WTC11 (cell line): Measurements from ENCODE around the gene DENND1C. TPM values are rescaled to one million over a fixed set of nuclear protein-coding genes. Genes with fewer than 3 reads are reported as not detected.

Experiments used
- ATAC-seq: fragments of 200-7000 bp; cut with Tn5 transposase; 2 replicates; pipeline ENCODE4 v1.10.0; 2021; ENCODE audit warnings: mild to moderate bottlenecking, moderate library complexity
- CTCF ChIA-PET: fragments of 300-600 bp; sonication (Branson Sonifier 250); formaldehyde crosslinking; loops from one replicate; lab custom pipeline; 2021; ENCODE audit warnings: antibody characterized with exemption; lab: Charles Lee
- POLR2A ChIA-PET: fragments of 350-600 bp; sonication (Branson Sonifier 250); formaldehyde crosslinking; loops from one replicate; lab custom pipeline; 2021; ENCODE audit warnings: antibody characterized with exemption; lab: Charles Lee
- DNase-seq: peaks from one replicate; pipeline ENCODE4 v3.0.0; 2021; ENCODE audit warnings: low spot score
- H3K27ac Mint-ChIP-seq: 2 replicates; pipeline ENCODE4 v1.8.0; 2021; ENCODE audit warnings: mixed read lengths
- H3K27me3 Mint-ChIP-seq: 2 replicates; pipeline ENCODE4 v1.8.0; 2021; ENCODE audit warnings: low read depth, mild to moderate bottlenecking, moderate library complexity, mixed read lengths
- H3K36me3 Mint-ChIP-seq: 2 replicates; pipeline ENCODE4 v1.8.0; 2021; ENCODE audit warnings: mixed read lengths
- H3K4me1 Mint-ChIP-seq: 2 replicates; pipeline ENCODE4 v1.8.0; 2022; ENCODE audit warnings: mixed read lengths
- H3K4me3 Mint-ChIP-seq: 2 replicates; pipeline ENCODE4 v1.8.0; 2021; ENCODE audit warnings: mild to moderate bottlenecking, moderate library complexity, mixed read lengths
- H3K9me3 Mint-ChIP-seq: 2 replicates; pipeline ENCODE4 v1.8.0; 2021; ENCODE audit warnings: mixed read lengths
- CREM ChIP-seq: sonication (generic); formaldehyde crosslinking; IDR thresholded peaks from 2 replicates; pipeline ENCODE4 v1.8.1; 2022; ENCODE audit warnings: mild to moderate bottlenecking, missing genetic modification reagents, moderate library complexity
- ETV6 ChIP-seq: sonication (generic); formaldehyde crosslinking; IDR thresholded peaks from 2 replicates; pipeline ENCODE4 v1.8.1; 2022; ENCODE audit warnings: mild to moderate bottlenecking, missing genetic modification reagents
- FOXJ3 ChIP-seq: sonication (generic); formaldehyde crosslinking; IDR thresholded peaks from 2 replicates; pipeline ENCODE4 v1.9.0; 2021; ENCODE audit warnings: missing genetic modification reagents, mild to moderate bottlenecking, borderline replicate concordance
- IRF2 ChIP-seq: sonication (generic); formaldehyde crosslinking; IDR thresholded peaks from 2 replicates; pipeline ENCODE4 v1.8.0; 2022; ENCODE audit warnings: low read depth, missing genetic modification reagents, borderline replicate concordance
- NFYB ChIP-seq: sonication (generic); formaldehyde crosslinking; conservative IDR thresholded peaks from 2 replicates; pipeline ENCODE4 v1.8.0; 2022; ENCODE audit warnings: low read depth, missing genetic modification reagents
- SMAD4 ChIP-seq: sonication (generic); formaldehyde crosslinking; IDR thresholded peaks from 2 replicates; pipeline ENCODE4 v1.8.0; 2022; ENCODE audit warnings: mild to moderate bottlenecking, missing genetic modification reagents
- TEAD4 ChIP-seq: sonication (generic); formaldehyde crosslinking; IDR thresholded peaks from 2 replicates; pipeline ENCODE4 v1.8.0; 2022; ENCODE audit warnings: mild to moderate bottlenecking, missing genetic modification reagents
- total RNA-seq: library from RNA; stranded (reverse); gene quantifications from 3 replicates; pipeline ENCODE4 v1.2.3, GENCODE V29; 2021
- TF ChIP-seq, protein P1 (sequence below): sonication (generic); formaldehyde crosslinking; IDR thresholded peaks from 2 replicates; pipeline ENCODE4 v1.8.1; 2023; ENCODE audit warnings: mild to moderate bottlenecking, moderate library complexity, missing genetic modification reagents
- TF ChIP-seq, protein P2 (sequence below): sonication (generic); formaldehyde crosslinking; IDR thresholded peaks from 2 replicates; pipeline ENCODE4 v1.8.0; 2023; ENCODE audit warnings: missing genetic modification reagents
- TF ChIP-seq, protein P3 (sequence below): sonication (generic); formaldehyde crosslinking; IDR thresholded peaks from 2 replicates; pipeline ENCODE4 v1.8.1; 2022; ENCODE audit warnings: low read depth, mild to moderate bottlenecking, moderate library complexity, missing genetic modification reagents, borderline replicate concordance
- TF ChIP-seq, protein P4 (sequence below): sonication (generic); formaldehyde crosslinking; conservative IDR thresholded peaks from 2 replicates; pipeline ENCODE4 v1.8.1; 2022; ENCODE audit warnings: mild to moderate bottlenecking, missing genetic modification reagents
- TF ChIP-seq, protein P5 (sequence below): sonication (generic); formaldehyde crosslinking; IDR thresholded peaks from 2 replicates; pipeline ENCODE4 v1.8.1; 2023; ENCODE audit warnings: mild to moderate bottlenecking, missing genetic modification reagents
- TF ChIP-seq, protein P6 (sequence below): sonication (generic); formaldehyde crosslinking; conservative IDR thresholded peaks from 2 replicates; pipeline ENCODE4 v1.8.1; 2023; ENCODE audit warnings: mild to moderate bottlenecking, low read depth, missing genetic modification reagents, moderate library complexity

The DENND1C gene
- total RNA-seq, 1 experiment from 2014 or later, result 4.3 TPM

DNA sequence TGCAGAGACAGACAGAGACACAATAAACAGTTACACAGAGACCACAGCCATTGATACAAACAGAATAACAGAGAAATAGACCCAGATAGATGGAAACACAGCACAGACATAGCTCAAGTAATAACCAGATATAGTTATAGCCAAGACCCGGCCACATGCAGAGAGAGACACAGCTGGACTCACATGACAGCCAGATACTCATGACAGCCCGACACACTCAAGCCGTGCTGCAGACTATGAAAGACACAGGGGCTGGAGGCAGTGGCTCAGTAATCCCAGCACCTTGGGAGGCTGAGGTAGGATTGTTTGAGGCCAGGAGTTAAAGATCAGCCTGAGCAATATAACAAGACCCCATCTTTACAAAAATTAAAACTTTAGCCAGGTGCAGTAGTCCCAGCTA, 1.6 kb upstream of the DENND1C start (continued):
- TF ChIP-seq, protein P1, sequence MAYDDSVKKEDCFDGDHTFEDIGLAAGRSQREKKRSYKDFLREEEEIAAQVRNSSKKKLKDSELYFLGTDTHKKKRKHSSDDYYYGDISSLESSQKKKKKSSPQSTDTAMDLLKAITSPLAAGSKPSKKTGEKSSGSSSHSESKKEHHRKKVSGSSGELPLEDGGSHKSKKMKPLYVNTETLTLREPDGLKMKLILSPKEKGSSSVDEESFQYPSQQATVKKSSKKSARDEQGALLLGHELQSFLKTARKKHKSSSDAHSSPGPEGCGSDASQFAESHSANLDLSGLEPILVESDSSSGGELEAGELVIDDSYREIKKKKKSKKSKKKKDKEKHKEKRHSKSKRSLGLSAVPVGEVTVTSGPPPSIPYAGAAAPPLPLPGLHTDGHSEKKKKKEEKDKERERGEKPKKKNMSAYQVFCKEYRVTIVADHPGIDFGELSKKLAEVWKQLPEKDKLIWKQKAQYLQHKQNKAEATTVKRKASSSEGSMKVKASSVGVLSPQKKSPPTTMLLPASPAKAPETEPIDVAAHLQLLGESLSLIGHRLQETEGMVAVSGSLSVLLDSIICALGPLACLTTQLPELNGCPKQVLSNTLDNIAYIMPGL (CRISPR knock-in tag), result no peak
- TF ChIP-seq, protein P2, sequence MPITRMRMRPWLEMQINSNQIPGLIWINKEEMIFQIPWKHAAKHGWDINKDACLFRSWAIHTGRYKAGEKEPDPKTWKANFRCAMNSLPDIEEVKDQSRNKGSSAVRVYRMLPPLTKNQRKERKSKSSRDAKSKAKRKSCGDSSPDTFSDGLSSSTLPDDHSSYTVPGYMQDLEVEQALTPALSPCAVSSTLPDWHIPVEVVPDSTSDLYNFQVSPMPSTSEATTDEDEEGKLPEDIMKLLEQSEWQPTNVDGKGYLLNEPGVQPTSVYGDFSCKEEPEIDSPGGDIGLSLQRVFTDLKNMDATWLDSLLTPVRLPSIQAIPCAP (CRISPR knock-in tag), result no peak
- TF ChIP-seq SMAD4 (CRISPR knock-in tag), result no peak
- TF ChIP-seq FOXJ3 (CRISPR knock-in tag), result no peak
- TF ChIP-seq TEAD4 (CRISPR knock-in tag), result no peak
- TF ChIP-seq, protein P3, sequence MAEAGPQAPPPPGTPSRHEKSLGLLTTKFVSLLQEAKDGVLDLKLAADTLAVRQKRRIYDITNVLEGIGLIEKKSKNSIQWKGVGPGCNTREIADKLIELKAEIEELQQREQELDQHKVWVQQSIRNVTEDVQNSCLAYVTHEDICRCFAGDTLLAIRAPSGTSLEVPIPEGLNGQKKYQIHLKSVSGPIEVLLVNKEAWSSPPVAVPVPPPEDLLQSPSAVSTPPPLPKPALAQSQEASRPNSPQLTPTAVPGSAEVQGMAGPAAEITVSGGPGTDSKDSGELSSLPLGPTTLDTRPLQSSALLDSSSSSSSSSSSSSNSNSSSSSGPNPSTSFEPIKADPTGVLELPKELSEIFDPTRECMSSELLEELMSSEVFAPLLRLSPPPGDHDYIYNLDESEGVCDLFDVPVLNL (CRISPR knock-in tag), result no peak
- no peak for TF ChIP-seq IRF2 (CRISPR knock-in tag)
- TF ChIP-seq, all 79 proteins: peak for 0

DNA sequence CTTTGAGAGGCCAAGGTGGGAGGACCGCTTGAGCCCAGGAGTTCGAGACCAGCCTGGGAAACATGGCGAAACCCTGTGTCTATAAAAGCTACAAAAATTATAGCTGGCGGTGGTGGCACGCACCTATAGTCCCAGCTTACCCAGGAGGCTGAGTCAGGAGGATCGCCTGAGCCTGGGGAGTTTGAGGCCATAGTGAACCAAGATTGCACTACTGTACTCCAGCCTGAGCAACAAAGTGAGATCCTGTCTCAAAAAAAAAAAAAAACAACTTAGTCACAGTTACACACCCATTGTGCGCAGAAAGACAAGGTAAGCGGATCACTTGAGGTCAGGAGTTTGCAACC, 728 bp upstream of the DENND1C start:
- no peaks in the 10 kb centered on the region; the same call in 1 of the 2 replicates for H3K27me3 Mint-ChIP-seq
- no peak overlapping the region for H3K27ac Mint-ChIP-seq
- no peak for ATAC-seq
- H3K9me3 Mint-ChIP-seq, result no peaks in the 10 kb centered on the region
- H3K4me1 Mint-ChIP-seq, result peaks cover 15% of the 10 kb centered on the region
- no peak for TF ChIP-seq ETV6
- H3K4me3 Mint-ChIP-seq, result no peak overlapping the region
- POLR2A ChIA-PET, result no interaction called here
- CTCF ChIA-PET, result interaction anchor here (0.6 to 1.7 kb wide), 3 partner anchors 20 to 383 kb away, joined by 3 to 7 read pairs (median 4); partner anchors contain the start of gene TUBB4A
- no peak for DNase-seq
- no peaks in the 10 kb centered on the region for H3K36me3 Mint-ChIP-seq

DNA sequence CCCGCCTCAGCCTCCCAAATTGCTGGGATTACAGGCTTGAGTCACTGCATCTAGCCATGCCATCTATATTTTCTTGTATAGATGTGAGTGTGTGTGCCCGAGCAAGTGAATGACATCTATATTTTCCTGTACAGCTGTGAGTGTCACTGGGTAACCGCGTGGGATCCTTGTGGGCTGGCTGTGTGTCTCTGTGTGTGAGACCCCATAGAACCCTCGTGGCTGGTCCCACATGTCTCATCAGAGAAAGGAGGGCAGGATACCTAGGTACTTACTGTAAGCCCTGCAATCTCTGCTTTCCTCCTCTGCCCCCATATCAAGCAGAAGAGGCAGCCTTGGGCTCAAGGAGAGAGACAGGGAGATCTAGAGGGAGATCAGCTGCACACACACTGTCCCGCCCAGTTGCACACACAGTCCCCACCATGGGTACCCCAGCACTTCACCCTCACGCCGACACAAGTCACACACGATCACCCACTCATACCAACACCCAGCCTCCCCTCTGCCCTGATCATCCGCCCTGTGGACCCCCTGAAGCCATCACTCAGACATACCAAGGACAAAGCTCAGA, 655 bp downstream of the DENND1C start:
- H3K4me3 Mint-ChIP-seq, result no peak overlapping the region
- peaks cover 4% of the 10 kb centered on the region for H3K27me3 Mint-ChIP-seq
- no peak overlapping the region for H3K27ac Mint-ChIP-seq
- no peak for DNase-seq
- no peaks in the 10 kb centered on the region for H3K9me3 Mint-ChIP-seq
- TF ChIP-seq, protein P4, sequence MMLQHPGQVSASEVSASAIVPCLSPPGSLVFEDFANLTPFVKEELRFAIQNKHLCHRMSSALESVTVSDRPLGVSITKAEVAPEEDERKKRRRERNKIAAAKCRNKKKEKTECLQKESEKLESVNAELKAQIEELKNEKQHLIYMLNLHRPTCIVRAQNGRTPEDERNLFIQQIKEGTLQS, result no peak
- TF ChIP-seq, protein P5, sequence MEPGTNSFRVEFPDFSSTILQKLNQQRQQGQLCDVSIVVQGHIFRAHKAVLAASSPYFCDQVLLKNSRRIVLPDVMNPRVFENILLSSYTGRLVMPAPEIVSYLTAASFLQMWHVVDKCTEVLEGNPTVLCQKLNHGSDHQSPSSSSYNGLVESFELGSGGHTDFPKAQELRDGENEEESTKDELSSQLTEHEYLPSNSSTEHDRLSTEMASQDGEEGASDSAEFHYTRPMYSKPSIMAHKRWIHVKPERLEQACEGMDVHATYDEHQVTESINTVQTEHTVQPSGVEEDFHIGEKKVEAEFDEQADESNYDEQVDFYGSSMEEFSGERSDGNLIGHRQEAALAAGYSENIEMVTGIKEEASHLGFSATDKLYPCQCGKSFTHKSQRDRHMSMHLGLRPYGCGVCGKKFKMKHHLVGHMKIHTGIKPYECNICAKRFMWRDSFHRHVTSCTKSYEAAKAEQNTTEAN, result no peak
- TF ChIP-seq, protein P6, sequence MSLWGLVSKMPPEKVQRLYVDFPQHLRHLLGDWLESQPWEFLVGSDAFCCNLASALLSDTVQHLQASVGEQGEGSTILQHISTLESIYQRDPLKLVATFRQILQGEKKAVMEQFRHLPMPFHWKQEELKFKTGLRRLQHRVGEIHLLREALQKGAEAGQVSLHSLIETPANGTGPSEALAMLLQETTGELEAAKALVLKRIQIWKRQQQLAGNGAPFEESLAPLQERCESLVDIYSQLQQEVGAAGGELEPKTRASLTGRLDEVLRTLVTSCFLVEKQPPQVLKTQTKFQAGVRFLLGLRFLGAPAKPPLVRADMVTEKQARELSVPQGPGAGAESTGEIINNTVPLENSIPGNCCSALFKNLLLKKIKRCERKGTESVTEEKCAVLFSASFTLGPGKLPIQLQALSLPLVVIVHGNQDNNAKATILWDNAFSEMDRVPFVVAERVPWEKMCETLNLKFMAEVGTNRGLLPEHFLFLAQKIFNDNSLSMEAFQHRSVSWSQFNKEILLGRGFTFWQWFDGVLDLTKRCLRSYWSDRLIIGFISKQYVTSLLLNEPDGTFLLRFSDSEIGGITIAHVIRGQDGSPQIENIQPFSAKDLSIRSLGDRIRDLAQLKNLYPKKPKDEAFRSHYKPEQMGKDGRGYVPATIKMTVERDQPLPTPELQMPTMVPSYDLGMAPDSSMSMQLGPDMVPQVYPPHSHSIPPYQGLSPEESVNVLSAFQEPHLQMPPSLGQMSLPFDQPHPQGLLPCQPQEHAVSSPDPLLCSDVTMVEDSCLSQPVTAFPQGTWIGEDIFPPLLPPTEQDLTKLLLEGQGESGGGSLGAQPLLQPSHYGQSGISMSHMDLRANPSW (CRISPR knock-in tag), result no peak
- no peak for TF ChIP-seq CREM
- no peak for TF ChIP-seq NFYB (CRISPR knock-in tag)
- CTCF ChIA-PET, result interaction anchor here (0.5 to 1.7 kb wide), 11 partner anchors 8 to 462 kb away, joined by 3 to 7 read pairs (median 3); partner anchors contain the start of genes KHSRP and TUBB4A
- POLR2A ChIA-PET, result interaction anchor here (0.6 kb wide), 1 partner anchor 38 kb away, joined by 4 read pairs; no protein-coding TSS in a partner anchor
- no peak for ATAC-seq
- H3K4me1 Mint-ChIP-seq, result peaks cover 15% of the 10 kb centered on the region
- no peaks in the 10 kb centered on the region for H3K36me3 Mint-ChIP-seq
